ENCODE measurements around the gene MAZ. TPM values are rescaled to one million over a fixed set of nuclear protein-coding genes. Genes with fewer than 3 reads are reported as not detected.

The MAZ gene
- total and polyA plus RNA-seq, 2 of the 8 experiments (the other 6 are each of a cell fraction or from before 2014, with no cell fraction given) = 219 to 380 TPM

DNA sequence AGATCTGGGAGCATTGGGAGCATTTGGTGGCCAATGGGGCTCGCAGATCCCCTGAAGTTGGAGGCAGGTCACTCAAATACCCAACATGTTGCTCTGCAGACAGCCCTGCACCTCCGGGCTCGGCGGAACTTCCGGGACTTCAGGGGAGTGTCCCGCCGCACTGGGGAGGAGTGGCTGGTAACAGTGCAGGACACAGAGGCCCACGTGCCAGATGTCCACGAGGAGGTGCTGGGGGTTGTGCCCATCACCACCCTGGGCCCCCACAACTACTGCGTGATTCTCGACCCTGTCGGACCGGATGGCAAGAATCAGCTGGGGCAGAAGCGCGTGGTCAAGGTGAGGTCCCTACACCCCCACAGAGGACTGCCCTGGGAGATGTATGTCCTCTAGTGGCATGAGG, 30.3 kb downstream of the MAZ start:
- H4K20me1 ChIP-seq (replicated peaks in 1 of 2; ENCODE audit: control insufficient read depth in 1 of 2, insufficient read depth in 2 of 2, low read length in 2 of 2) = no peaks in the 10 kb centered on the region
- H3K27ac ChIP-seq (ENCODE audit: low read depth, low read length) = no peak overlapping the region
- peaks cover 0 to 2% (median 0%) of the 10 kb centered on the region in 4 experiments; a peak in 1 of 7 replicates for H3K4me1 ChIP-seq (replicated peaks in 1 of 4; ENCODE audit: control insufficient read depth in 3 of 4, insufficient read depth in 4 of 4, low read length in 3 of 4)
- no peaks in the 10 kb centered on the region for H3K27me3 ChIP-seq (replicated peaks in 1 of 4; ENCODE audit: control insufficient read depth in 3 of 4, extremely low read depth in 1 of 4, insufficient read depth in 3 of 4, low read length in 3 of 4)
- no peak overlapping the region for H2BK120ac ChIP-seq (replicated peaks; ENCODE audit: low read depth, low read length)
- no peaks in the 10 kb centered on the region for H3K79me2 ChIP-seq (ENCODE audit: control insufficient read depth in 1 of 2, insufficient read depth in 2 of 2, low read length in 2 of 2)
- DNase-seq (ENCODE audit: low read depth in 1 of 2, low spot score in 2 of 2) (no peak), FAIRE-seq (no peak)
- no peak overlapping the region for H2BK5ac ChIP-seq (ENCODE audit: low read depth, low read length)
- H4K5ac ChIP-seq (ENCODE audit: insufficient read length, low read depth, low read length) = no peak overlapping the region
- H3K56ac ChIP-seq (replicated peaks; ENCODE audit: insufficient read length, low read depth, low read length) = no peak overlapping the region
- no peak overlapping the region for H3K14ac ChIP-seq (ENCODE audit: insufficient read length)
- H3K4me3 ChIP-seq (ENCODE audit: extremely low read depth in 1 of 4, insufficient read depth in 2 of 4, low read depth in 3 of 4, low read length in 4 of 4) = no peak overlapping the region
- no peak overlapping the region for H3K23ac ChIP-seq (ENCODE audit: insufficient read length)
- ChIA-PET POLR2A (ENCODE audit: partially characterized antibody) (interaction anchor here (0.9 to 1.5 kb wide), 3 partner anchors 9 to 14 kb away, joined by 3 to 6 read pairs (median 4); no protein-coding TSS in a partner anchor), CTCF (ENCODE audit: partially characterized antibody) (interaction anchor here (0.9 to 3.6 kb wide), 2 partner anchors 11 to 25 kb away, joined by 4 to 27 read pairs; no protein-coding TSS in a partner anchor)
- no peak overlapping the region for H3K4me2 ChIP-seq (ENCODE audit: insufficient read depth in 1 of 2, low read depth in 2 of 2, low read length in 2 of 2)
- H2AFZ ChIP-seq (ENCODE audit: low read length) = no peak overlapping the region
- H4K91ac ChIP-seq (replicated peaks; ENCODE audit: insufficient read length, low read length) = no peak overlapping the region
- H2BK15ac ChIP-seq (ENCODE audit: low read length) = no peak overlapping the region
- 0 out of 2 replicates have a peak overlapping the region, but pooled peaks have one; percentile 85 for H4K8ac ChIP-seq (ENCODE audit: extremely low read depth, insufficient read depth, low read length)
- no peak overlapping the region for H2AK5ac ChIP-seq (ENCODE audit: low read depth, low read length)
- H2BK20ac ChIP-seq (ENCODE audit: low read length) = no peak overlapping the region
- 86% methylated on average over 15 of the region's 15 CpGs; no CpG with 5 or more reads in 1 of the 2 experiments for WGBS, 2 experiments (ENCODE audit: extremely low coverage in 1 of 2, insufficient coverage in 1 of 2, insufficient read length in 1 of 2, insufficient replicate concordance in 2 of 2, low coverage in 1 of 2, low lambda C conversion rate in 2 of 2, missing lambda C conversion rate in 1 of 2)
- H3K18ac ChIP-seq (ENCODE audit: extremely low read depth, low read length) = no peak overlapping the region
- H3K9me3 ChIP-seq (ENCODE audit: insufficient read depth in 2 of 2, low read depth in 1 of 2, low read length in 1 of 2) = no peaks in the 10 kb centered on the region
- no peak overlapping the region for H3K4ac ChIP-seq (replicated peaks; ENCODE audit: insufficient read length, low read depth, low read length)
- H3K79me1 ChIP-seq (ENCODE audit: low read depth, low read length) = no peaks in the 10 kb centered on the region
- H3K36me3 ChIP-seq (ENCODE audit: control insufficient read depth in 2 of 4, insufficient read depth in 4 of 4, low read length in 3 of 4) = no peaks in the 10 kb centered on the region
- no peak overlapping the region; a peak in 1 of 7 replicates for H3K9ac ChIP-seq (replicated peaks in 1 of 4; ENCODE audit: extremely low read depth in 1 of 4, low read depth in 3 of 4, low read length in 3 of 4)
- no peaks in the 10 kb centered on the region for H3K23me2 ChIP-seq (ENCODE audit: low read depth, low read length)
- no peak overlapping the region for H2BK12ac ChIP-seq (ENCODE audit: low read depth, low read length)
- TF ChIP-seq JUND (IDR thresholded peaks at IDR 0.05; ENCODE audit: low read length) (no peak), GABPA (IDR thresholded peaks at IDR 0.05; ENCODE audit: borderline replicate concordance, insufficient read depth, low read length) (no peak), TAF7 (optimal IDR thresholded peaks at IDR 0.05; ENCODE audit: borderline replicate concordance, low read depth, low read length) (no peak), PHF8 (conservative IDR thresholded peaks at IDR 0.05; ENCODE audit: low read depth, low read length) (no peak), EGR1 (IDR thresholded peaks at IDR 0.05; ENCODE audit: borderline replicate concordance, low read depth, low read length) (no peak), CREB1 (IDR thresholded peaks at IDR 0.05) (no peak), KDM5A (IDR thresholded peaks at IDR 0.05; ENCODE audit: low read length) (no peak), FOSL1 (IDR thresholded peaks at IDR 0.05; ENCODE audit: insufficient read depth, low read depth, low read length) (no peak), RAD21 (IDR thresholded peaks at IDR 0.05 in 1 of 2, conservative IDR thresholded peaks at IDR 0.05 in 1 of 2; ENCODE audit: low read depth in 2 of 2, low read length in 2 of 2) (no peak), POLR2AphosphoS5 (IDR thresholded peaks at IDR 0.05; ENCODE audit: low read depth, low read length) (no peak), CBX8 (IDR thresholded peaks at IDR 0.05; ENCODE audit: borderline replicate concordance, low read depth, low read length) (no peak)
- TF ChIP-seq, protein P1, sequence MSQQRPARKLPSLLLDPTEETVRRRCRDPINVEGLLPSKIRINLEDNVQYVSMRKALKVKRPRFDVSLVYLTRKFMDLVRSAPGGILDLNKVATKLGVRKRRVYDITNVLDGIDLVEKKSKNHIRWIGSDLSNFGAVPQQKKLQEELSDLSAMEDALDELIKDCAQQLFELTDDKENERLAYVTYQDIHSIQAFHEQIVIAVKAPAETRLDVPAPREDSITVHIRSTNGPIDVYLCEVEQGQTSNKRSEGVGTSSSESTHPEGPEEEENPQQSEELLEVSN (IDR thresholded peaks at IDR 0.05) = no peak

Measured in H1 (cell line).